GM03348 (cell line): Measurements from ENCODE around the gene FOSB.
A peak's percentile ranks its signal among the peaks of the same experiment; 100 is the strongest.
"Not testable (repeated sequence)": the region's sequence is repeated elsewhere in the genome, so short reads cannot be mapped to it uniquely, and the experiment has no call there.

Experiments used
- DNase-seq: peaks from one replicate; pipeline ENCODE4 v3.0.0; 2012; ENCODE audit warnings: low spot score

The FOSB gene

DNA sequence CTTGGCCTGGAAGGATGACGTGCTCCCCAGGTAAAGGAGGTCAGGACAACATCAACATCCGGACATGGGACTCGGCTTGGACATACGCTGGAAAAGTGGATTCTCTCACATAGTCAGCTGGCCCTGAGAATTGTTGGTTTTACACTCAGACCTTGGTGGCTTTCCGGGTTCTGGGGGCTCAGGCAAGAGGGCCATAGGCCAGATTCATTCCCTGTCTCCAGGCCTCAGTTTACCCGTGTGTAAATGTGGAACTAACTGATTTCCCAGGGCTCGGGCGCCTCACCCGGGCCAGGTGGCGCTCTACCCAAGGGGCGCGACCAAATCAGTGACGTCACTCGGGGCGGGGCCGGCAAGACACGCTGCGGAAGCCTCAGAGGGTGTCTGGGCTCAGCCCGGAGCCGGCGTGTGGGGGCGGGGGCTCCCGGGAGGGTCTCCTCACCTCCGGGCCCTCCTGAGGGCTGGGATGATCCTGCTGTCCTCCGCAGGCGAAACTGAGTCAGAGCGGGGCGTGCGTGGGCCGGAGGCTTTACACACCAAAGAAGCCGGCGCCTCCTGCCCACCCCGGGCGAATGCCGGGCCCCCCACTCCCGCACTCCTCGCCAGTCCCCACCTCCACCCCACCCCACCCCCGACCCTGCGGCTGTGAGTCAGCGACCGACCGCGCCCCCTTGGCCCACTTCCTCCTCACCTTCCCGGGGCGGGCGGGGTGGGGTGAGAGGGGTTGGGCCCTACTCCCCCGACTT, 38.6 kb downstream of the FOSB start:
- DNase-seq, result peak; percentile 94

DNA sequence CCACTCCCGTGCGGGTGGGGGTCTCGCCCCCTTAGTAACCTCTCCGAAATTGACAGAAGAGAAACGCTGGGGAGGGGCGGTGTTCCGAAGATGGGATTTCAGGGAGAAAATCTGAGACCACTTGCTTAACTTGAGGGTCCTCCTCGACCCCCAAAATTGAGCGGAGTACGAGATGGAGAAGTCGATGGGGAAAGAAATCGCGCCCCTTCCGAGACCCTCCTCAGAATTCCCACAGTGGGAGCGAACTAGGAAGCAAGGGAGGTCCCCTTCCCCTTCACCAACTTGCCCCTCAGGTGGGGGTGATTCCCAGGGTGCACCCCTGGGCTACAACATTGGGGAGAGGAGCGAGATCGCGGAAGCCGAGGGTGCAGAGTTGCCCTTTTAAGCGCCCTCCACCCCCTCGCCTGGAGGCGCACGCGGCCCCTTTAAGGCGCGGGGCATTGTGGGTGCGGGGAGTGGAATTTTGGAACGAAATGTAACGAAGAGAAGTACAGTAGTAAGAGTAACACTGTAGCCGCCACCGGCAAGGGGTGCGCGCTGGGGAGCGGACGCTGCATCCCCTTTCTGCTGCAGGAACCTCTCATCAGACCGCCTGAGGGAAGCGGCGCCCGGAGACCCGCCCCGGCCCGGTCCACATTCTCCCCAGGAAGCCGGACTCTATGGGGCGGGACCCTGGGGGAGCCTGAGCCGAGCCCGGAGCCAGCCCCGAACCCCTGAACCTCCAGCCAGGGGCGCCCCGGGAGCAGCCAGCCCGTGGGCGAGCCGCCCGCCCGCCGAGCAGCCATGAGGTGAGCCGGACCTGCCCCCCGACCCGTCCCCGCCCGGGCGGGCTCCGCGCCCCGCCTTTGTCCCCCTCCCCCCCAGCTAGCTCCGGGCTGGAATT, 39.4 kb downstream of the FOSB start, which contains the start of gene VASP:
TSS of gene VASP (plus strand) at position 491 of the 883 bp plus-strand sequence. CDS start at position 784, 293 bp downstream.
- DNase-seq, result peak; percentile 90

DNA sequence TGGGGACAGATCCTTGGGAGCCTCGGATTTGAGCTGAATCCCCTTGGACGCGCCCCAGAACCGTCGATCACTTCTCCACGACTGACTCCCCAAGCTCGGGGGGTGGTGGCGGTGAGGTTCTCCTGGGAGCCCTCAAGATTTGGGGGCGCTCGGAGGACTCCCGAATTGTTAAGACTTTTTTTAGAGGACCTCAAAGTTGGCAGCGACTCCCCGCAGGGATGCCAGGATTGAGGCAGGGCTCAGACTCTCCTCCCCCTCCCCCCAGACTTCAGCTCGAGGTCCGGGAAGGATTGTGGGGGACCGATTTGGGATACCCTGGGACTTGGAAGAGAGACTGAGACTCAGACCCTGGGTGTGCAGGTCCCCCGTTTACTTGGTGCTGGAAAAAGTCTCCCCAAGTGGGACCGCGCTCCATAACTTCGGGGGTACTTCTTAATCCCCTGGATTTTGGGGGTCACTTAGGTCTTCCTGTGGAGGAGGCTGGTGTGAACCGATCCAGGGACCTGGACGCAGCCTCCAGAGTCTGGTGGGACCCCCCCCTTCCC, 40.1 kb downstream of the FOSB start:
- peak; percentile 70 for DNase-seq

DNA sequence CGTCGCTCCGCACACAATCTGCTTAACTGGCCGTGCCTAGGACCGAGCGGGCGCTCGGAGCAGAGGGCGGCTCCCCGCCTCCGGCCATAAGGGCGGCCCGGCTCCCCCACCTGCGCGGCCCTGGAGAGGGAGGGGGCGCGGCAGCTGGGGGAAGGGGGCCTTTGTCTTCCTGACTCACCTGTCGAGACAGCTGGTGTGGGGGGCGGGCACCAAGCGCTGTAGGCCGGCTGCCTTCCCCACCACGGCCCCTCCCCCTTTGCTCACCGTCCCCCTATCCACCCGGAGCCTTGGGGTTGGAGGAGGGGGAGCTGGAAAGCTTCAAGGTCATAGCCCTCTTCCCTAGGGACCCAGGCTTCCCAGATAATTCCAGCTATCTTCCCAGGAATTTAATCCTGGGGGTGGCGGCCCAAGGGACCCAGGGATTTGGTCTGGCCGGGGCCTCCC, 40.6 kb downstream of the FOSB start:
- DNase-seq, result no peak

DNA sequence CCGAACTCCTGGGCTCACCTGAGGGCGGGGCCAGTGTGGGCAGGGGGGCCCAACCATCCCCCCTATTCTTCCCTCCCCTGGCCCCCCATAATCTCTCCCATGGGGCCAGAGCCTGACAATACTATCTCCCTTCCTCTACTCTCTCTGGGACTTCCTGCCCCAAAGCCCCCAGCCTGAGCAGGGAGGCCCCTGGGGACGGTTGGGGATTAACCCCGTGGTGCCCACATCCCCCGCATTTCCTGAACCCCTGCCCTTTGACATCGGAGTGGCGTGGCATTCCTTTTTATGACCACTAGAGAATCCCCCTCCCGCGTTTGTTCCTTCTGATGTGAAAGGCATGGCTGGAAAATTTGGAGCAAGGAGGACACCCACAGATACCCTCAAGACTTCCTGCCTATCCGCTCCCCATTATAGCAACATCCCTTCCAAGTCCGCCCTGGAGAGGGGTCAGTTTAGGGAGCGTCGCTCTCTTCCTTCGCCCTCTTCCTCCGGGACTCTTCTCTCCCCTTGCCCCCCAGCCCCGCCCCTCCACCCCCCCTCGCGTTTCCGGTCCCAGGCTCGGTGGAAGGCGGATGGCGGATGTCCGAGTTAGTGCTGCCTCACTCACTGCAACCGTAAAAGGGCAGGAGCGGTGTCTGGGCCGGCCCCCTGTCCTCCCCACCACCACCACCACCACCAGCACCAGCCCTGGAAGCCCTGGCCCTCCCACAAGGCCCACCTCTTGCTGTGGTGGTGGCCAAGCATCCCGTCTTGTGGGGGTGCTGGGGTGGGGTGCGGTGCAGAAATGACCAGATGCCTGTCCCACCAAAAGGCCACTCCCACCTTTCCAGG, 41.3 kb downstream of the FOSB start:
- DNase-seq, result peak; percentile 93

DNA sequence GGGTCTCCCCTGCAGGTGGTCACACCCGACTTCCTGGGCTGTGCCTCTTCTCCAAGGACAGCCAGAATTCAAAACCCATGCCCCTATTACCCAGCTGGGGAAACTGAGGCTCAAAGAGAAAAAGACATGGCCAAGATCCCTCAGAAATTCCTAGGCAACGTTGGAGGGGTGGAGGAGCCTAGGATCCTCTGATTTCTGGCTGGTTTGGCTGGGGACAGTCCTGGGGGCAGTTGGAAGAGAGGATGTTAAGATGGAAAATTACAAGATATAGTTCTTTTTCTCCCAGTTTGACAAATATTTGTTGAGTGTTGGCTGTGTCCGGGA, 41.9 kb downstream of the FOSB start:
- no peak for DNase-seq

DNA sequence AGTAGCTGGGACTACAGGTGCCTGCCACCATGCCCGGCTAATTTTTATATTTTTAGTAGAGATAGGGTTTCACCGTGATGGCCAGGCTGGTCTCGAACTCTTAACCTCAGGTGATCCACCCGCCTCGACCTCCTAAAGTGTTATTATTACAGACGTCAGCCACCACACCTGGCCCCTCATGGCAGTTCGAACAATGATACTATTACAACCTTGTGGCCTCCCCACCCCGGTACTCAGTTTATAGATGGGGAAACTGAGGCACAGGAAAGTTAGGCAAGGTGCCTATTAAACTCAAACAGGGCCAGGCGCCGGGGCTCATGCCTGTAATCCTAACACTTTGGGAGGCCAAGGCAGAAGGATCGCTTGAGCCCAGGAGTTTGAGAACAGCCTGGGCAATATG, 42.6 kb downstream of the FOSB start:
- not testable (repeated sequence) for DNase-seq

DNA sequence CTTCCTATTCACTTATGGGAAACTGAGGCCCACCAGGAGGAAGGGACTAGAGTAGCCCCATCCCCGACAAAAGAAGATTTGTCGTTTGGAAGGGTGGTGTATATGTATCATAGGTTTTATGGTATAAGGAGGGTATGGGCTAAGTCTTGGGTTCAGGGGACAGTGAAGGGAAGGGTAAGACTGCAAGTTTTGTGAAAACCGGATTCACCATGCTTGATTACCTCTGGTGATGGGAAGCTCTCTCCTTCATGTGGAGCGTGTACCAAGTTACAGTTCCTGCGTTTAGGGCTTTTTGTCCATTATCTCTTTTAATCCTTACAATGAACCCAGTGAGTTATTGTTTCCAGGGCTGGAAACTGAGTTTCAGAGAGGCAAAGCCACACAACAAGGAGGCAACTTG, 43.3 kb downstream of the FOSB start:
- no peak for DNase-seq

DNA sequence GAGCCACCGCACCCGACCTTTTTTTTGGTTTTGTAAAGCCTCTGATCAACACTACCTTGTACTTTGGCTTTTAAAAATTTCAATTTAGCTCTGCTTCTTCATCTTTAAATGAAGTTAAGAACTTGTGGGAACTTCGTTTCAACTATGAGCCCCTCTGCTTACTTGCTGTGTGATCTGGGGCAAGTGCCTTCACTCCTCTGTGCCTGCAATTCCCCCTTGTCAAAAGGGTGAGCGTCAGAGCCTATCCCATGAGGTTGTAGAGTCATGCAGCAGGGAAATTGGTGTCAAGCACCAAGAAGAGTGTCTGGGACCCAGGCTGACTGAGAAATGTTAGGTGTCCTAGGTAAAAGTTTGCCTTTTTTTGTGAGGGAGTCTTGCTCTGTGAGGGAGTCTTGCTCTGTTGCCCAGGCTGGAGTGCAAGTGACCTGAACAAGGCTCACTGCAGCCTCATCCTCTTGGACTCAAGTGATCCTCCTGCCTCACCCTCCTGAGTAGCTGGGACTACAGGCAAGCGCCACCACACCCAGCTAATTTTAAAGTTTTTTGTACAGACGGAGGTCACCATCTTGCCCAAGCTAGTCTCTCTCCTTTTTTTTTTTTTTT, 45.2 kb downstream of the FOSB start:
- no peak for DNase-seq

DNA sequence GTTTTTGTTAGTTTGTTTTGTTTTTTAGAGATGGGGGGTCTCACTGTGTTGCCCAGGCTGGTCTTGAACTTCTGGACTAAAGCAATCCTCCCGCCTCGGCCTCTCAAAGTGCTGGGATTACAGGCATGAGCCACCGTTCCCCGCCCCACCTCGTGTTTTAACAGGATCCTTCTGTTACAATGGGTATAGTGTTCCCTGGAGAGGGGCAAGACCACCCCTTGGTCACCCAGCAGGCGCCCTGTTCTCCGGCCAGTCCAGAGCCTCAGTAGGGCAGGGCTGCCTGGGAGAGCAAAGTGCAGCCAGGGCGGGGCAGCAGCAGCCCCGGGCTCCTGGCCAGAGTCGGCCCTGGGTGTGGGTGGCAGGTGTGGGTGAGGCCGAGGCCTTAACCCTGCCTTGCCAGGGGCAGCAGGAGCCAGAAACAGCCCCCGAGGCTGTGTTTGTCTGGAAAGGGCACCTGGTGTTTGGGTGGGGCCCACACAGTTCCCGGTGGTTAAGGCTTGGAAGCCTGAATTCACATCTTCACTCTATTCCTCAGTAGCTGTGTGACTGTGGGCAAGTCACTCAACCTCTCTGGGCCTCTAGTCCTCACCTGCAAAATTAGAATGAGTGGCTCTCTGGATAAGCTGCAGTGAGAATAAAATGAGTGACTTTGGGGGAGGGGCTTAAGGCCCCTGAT, 46.7 kb downstream of the FOSB start:
- DNase-seq, result no peak

DNA sequence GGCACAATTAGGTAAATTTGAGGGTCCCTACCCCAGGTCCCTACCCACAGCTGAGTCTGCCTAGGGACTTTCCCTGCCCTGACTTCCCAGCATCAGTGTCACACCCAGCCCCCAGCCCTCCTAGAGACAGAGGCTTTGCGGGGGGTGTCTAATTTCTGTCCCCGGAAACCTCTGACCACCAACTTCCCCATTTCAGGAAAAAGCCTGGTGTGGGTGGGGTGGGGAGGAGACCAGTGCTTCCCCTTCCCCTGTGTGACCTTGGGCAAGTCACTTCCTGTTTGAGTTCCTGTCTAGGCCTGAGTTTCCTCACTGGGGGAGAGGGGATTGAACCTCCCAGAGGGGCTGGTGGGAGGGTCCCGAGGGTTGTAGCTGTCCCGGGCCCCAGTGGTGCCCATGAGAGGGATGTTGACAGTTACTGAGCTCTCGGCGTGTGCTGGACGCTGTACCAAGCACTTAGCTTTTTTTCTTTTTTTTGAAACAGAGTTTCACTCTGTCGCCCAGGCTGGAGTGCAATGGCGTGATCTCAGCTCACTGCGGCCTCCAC, 47.4 kb downstream of the FOSB start:
- DNase-seq, result no peak

DNA sequence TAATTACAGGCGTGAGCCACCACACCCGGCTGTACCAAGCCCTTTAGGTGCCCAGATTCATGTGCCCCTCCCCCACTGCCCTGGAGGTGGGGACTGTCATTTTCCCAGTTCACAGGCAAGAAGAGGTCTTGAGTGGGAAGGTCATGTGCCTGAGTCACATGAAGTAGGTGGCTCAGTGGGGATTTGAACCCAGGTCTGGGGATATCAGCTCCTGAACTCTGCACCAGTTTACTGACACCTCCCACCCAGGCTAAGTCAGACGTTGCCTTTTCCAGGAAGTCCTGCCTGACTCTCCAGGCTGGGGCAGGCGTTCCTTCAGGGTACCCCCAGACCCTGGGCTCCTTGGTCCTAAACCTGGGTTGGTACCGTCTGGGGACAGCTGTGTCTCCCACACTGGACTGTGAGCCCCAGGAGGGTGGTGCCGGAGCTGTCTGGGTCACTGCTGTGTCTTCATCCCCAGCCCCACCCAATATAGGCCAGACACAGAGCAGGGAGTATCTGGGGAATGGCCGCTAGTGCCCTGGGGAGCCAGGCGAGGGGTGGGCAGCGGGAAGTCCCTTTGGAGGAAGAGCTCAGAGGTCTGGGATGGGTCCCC, 48.1 kb downstream of the FOSB start:
- no peak for DNase-seq

DNA sequence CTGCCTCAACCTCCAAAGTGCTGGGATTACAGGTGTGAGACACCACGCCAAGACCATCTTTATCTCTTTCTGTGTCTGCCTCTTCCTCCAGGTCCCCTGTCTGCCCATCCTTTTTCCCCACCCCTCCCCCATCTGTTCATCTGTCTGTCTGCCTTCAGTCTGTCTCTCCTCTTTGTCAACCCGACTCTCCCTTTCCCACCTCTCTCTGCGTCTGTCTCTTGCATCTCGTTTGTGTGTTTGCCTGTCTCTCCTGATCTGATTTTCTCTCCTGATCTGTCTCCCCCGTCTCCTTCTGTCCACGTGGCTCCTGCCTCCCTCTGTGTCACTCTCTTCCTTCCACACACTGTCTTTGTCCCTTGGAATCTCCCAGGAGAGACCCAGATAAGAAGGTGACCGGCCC, 49.4 kb downstream of the FOSB start:
- DNase-seq, result no peak

DNA sequence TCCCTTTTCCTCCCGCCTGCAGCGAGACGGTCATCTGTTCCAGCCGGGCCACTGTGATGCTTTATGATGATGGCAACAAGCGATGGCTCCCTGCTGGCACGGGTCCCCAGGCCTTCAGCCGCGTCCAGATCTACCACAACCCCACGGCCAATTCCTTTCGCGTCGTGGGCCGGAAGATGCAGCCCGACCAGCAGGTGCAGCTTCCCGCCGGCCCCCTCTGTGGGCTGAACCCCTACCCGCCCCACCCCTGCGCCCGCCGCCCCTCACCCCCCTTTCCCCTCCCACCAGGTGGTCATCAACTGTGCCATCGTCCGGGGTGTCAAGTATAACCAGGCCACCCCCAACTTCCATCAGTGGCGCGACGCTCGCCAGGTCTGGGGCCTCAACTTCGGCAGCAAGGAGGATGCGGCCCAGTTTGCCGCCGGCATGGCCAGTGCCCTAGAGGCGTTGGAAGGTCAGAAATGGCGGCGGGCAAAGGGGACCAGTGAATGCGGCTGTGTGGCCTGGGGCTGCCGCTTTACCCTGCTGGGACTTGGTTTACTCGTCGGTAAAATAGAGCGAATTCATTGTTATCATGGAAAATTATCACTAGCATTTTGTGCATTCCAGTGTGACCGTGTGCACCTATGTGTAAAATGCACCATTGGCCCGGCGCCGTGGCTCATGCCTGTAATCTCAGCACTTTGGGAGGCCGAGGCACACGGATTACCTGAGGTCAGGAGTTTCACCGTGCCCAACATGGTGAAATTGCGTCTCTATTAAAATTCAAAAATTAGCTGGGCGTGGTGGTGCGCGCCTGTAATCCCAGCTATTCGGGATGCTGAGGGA, 50.1 kb downstream of the FOSB start:
- DNase-seq, result no peak

DNA sequence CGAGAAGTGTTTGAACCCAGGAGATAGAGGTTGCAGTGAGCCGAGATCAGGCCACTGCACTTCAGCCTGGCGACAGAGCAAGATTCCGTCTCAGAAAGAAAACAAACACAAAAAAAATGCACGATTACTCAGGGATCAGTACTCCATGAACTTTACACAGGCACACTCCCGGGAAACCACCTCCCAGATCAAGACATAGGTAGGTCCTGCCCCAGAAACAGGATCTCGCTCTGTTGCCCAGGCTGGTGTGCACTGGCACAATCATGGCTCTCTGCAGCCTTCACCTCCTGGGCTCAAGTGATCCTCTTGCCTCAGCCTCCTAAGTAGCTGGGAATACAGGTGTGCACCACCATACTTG, 50.7 kb downstream of the FOSB start:
- no peak for DNase-seq

DNA sequence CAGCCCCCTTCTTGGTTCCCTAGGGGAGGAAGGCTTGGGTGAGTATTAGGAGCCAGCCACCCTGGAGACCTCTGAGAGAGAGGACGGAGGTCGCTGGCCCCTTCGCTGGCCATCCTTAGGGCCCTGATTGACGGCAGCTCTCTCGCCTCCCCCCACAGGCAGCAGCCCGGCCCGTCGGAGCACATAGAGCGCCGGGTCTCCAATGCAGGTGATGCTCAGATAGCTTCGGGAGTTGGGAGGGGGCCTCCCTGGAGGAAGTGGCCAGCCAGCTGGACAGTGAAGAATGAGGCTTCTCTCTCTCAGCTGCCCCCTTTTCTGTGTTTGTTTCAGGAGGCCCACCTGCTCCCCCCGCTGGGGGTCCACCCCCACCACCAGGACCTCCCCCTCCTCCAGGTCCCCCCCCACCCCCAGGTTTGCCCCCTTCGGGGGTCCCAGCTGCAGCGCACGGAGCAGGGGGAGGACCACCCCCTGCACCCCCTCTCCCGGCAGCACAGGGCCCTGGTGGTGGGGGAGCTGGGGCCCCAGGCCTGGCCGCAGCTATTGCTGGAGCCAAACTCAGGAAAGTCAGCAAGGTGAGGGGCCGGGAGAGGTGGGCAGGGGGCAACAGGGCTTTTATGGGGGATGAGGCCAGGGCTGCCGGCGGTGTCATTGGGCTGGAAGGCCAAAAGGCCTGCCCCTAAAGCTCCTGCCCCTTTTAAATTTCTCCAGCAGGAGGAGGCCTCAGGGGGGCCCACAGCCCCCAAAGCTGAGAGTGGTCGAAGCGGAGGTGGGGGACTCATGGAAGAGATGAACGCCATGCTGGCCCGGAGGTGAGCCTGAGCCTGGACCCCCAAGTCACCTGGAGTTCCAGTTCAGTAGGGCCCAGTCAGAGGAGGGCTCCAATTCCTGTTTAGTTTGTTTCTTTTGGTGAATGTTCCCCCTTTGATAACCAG, 54.5 kb downstream of the FOSB start:
- no peak for DNase-seq

DNA sequence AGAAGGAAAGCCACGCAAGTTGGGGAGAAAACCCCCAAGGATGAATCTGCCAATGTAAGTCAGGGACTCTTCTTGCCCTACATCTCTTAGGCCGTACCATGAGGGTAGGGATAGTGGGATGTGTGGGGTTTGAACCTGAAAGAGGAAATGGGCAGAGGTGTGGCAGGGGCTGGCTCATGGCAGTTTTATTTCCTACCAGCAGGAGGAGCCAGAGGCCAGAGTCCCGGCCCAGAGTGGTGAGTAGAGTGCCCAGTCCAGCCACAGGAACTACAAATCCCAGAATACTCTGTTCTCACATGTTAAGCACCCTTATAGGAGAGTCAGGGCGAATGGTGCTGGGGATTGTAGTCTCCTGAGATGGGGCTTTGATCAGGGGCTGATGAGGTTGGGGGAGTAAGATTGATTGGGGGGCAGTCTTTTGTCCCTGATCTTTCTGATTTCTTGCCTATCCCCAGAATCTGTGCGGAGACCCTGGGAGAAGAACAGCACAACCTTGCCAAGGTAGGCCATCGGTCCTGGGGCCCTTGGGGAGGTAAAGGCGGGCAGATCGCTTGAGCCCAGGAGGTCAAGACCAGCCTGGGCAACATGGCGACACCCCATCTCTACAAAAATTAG, 56.0 kb downstream of the FOSB start:
- DNase-seq, result peak; percentile 91

DNA sequence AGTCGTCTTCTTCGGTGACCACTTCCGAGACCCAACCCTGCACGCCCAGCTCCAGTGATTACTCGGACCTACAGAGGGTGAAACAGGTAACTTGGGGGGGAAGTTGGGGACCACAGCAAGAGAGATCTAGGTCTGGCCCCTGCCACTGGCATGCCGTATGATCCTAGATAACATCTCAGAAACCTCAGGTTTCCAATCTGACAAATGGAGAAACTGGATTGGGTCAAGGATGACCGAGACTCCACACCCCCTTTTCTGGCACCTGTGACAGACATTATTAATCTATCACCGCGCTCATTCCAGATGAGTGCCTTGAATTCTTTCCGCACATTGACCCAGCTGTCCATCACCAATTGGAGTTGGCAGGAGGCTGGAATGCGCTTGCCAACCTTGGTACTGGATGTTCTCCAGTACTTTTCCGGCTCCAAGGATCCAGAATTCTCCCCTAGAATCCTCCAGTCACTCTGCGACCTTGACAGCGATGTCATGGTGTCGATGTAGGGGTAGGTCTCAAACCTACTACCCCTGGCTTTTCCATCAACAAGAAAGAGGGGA, 56.9 kb downstream of the FOSB start:
- no peak for DNase-seq
